H4 (cell line): Measurements from ENCODE around the gene IL22. TPM values are rescaled to one million over a fixed set of nuclear protein-coding genes. Genes with fewer than 3 reads are reported as not detected.
A peak's percentile ranks its signal among the peaks of the same experiment; 100 is the strongest.

Experiments used
- DNase-seq: peaks from one replicate; pipeline ENCODE4 v3.0.0-alpha.2; 2015; ENCODE audit warnings: low spot score
- total RNA-seq: library from RNA; depleted of rRNA; stranded (reverse); fragments of >200 nt; shearing (Covaris generic); gene quantifications from 2 replicates; pipeline ENCODE4 v1.2.3, GENCODE V29; 2014

Gene IL22
- total RNA-seq, 1 experiment from 2014 or later: not detected

DNA sequence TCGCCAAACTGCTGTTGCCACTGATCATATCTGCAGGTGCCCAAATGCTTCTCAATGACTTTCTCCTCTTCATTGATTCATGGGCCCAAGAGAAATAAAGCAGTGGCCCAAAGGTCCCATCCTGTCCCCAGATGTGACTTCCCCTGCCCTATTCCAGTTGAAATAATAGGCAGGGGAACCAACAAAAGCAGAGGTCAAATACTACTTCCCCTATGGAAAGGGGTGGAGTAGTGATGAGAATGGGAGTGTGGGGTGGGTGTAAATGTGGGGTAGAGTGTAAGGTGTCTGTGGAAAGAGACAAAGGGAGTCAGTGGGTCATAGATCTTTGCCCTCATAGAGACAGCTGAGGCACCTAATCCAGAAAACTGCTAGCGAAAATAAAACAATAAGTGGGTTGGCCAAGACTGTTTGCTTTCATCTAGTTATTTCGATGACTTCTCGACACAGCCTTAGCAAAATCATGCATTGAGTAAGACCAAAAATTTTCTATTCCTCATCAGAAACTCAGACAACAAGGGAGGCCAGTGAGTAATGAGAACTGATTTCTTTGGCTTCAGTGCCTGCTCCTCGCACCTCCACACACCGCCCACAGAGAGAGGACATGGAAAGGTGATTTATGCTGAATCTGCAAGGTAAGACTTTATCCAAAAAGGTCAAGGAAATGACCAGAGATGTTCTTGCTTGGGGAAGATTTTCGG is 10.9 kb upstream of the IL22 start:
- DNase-seq: no peak

DNA sequence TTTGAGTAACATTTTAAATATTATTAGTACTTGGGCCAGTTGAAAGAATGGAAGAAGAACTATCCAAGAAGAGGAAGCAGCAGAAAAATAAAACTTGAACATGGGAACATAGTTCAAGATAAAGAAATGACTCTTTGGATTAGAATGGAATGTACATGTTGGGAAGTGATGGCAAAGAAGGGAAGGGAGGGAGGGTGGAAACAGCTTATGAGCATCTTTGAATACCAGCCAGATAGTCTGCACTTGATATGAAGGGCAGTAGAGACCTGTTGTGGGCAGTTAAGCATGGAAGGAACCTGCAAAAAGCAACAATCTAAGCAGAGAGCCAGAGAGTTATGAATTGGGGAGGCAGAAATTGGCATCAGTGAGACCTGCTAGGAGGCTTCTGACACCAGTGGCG is 10.0 kb upstream of the IL22 start:
- no peak for DNase-seq

- DNase-seq: no peak
These were observed 8.5 kb upstream of the IL22 start for GRCh38 chr12:68261896-68262295.

DNA sequence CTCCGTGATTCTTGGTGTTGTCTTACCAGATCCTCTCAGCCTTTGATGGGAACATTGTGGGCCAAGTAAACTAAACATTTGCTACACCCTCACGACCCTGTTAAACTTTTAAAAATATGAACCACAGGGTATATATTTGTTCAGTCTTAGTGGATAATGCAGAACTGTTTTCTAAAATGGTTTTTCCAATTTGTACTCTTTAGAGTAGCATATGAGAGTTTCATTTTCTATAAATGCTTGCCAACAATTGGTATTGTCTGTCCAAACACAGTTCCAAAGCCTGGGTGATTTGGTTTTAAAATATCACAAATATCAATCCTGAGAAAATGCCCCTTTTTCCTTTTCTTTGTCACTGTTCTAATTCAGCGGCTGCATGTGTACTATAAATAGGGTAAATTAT is 6.7 kb upstream of the IL22 start:
- DNase-seq: no peak

- no peak for DNase-seq
These were observed 6.0 kb upstream of the IL22 start for GRCh38 chr12:68259318-68259940.

- DNase-seq: no peak
These were observed 1.3 kb downstream of the IL22 start for GRCh38 chr12:68252077-68252476.

DNA sequence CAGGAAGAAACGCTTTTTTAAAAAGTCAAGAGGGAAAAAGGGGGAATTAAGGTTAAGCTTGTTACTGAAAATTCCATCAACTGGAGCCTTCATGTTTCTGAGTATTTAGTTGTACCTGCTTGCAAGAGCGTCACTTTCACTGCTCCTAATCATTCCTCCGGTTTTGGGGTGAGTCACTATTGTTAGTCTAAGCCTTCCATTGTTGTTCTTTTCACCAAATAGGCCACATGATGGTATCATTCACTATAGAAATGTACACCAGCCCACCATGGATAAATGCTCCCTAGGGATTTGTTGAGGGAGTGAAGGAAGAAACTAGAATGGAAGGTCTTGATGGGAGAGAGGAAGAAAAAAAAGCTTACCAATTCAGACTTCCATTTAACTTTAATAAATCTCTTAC is 3.0 kb downstream of the IL22 start:
- DNase-seq: no peak

DNA sequence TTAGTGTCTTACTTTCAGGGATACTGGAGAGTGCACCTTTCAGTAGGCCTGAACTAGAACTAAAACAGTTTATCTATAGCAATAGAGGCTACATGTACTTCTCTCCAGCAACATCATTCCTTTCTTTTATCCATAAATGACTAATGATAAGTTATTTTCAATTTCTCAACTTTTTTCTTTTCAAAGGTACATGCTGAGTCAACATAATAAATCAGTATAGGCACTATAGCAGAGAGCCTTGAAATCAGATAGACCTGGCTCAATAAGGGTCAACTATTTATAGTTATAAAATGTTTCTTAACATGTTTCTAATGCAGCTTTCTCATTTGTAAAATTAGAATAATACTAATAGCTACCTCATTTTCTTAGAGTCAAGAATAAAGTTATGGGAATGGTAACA is 5.6 kb downstream of the IL22 start:
- DNase-seq: no peak

DNA sequence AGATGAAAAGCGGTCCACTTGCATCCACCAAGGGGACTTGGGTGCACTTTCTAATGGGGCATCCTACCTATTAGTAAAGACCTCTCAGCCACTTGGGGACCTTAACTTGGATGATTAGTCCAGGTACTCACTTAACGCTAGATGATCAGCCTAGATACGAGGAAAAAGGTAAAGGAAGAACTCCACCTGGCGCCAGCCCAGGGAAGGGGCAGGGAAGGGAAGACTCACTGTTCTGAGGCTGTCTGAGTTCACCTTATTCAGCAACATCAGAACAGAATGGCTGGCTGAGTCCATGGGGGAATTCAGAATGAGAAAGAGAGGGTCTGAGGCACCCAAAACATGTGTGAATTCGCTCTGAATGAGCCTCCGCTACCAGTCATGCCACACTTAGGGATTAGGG is 7.1 kb downstream of the IL22 start:
- no peak for DNase-seq

- no peak for DNase-seq
These were observed 8.0 kb downstream of the IL22 start for GRCh38 chr12:68245180-68246021.

DNA sequence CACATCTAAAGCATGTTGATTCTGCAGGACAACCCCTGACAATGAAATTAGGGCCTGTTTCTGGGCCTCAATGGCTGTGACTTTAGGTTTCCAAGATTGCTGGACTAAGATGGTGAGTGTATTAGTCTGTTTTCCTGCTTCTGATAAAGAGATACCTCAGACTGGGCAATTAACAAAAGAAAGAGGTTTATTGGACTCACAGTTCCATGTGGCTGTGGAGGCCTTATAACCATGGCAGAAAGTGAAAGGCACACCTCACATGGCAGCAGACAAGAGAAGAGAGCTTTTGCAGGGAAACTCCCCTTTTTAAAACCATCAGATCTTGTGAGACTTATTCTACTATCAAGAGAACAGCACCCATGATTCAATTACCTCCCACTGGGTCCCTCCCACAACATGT is 10.6 kb downstream of the IL22 start:
- no peak for DNase-seq

- DNase-seq: peak; percentile 20
These were observed 12.4 kb downstream of the IL22 start for GRCh38 chr12:68240975-68241374.

DNA sequence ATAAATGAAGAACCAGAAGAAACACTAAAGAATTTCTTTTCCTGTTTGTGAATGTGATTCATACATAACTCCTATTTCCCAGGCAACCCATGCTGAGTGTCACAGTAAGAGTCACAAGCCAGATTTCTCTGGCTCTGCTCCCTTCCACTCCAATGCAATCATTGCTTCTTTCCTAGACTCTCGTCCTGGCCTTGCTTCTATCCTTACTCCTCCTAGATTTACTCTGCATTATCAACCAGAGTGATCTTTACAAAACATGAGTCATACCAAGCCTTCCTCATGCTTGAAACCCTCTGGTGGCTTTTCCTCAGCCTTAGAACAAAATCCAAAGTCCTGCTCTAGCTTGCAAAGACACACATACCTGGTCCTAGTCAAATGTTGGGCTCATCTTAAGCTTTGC is 13.3 kb downstream of the IL22 start:
- peak; percentile 36 for DNase-seq

DNA sequence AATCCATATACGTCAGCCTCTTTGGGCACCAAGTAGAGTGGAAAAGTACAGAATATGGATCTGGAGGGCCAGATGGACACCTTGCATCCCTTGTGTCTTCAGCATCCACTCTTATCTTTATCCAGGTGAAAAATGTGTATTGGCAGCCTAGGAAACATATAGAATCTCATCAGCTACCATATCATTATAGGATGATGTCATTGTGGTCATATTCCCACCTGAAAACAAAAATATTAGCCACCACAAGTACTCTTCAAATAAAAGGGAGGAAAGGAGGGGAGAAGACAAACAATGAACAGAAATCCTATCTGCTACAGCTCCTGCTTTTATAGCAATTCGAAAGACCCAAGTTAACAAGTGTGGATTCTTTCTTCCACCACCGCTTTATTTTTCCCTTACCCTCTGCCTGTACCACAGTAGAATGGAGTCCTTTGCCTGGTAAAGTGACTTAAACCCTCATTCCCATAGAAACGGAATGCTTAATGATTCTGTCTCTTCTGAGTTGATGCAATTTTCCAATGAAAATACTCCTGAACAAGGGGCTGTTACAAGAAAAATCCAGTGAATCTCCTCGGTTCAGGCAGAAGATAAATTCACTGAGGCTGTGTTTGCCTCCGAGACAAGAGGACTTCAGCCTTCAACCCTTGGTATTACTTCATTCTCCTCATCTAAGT is 14.0 kb downstream of the IL22 start:
- no peak for DNase-seq

GRCh38 chr12:68237619-68238018 is 15.8 kb downstream of the IL22 start:
- no peak for DNase-seq

GRCh38 chr12:68237078-68237477 is 16.3 kb downstream of the IL22 start:
- no peak for DNase-seq

DNA sequence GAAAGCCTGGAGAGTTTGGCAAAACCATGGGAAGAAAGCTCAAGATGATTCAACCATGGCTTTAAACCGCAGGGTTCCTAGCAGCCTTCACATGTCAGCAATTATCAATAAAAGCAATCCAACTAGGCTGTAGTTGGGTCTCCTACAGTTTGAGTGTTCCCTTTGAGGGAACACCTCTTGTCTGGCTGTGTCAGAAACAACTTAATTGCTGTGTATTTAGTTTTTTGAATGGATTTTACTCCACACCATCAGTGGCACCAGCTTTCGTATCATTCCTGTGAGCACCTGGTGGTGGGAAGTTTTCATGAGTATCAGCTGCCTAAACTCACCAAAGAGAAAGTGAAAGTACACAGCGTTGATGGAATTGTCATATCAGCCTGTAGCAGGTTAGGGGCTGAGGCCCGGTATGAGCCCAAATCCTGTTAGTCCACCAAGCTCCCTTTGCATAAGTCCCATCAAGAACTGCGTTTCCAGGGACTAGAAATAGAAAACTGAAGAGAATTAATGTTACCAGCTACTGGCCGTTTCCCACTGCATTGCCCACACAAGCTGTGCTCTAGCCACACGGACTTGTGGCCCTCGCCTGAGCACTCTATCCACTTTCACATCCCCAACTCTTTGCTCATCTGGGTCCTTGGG is 16.9 kb downstream of the IL22 start:
- DNase-seq: peak; percentile 57

DNA sequence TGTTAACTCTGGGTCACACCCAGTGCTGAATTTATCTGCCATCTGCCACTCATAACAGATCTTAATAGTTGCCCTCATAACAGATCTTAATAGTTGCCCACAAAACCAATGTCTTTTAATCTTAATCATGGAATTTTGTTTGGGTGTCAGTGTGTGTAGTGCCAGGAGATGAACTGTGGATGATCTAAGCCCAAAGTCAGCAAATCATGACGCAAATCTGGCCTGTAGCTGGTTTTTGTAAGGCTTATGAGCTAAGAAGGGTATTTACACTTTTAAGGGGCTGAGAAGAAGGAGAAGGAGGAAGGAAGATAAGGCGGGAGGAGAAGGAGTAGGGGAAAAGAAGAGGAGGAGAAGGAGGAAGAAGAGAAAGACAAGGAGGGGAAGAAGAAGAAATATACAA is 17.8 kb downstream of the IL22 start:
- DNase-seq: no peak

DNA sequence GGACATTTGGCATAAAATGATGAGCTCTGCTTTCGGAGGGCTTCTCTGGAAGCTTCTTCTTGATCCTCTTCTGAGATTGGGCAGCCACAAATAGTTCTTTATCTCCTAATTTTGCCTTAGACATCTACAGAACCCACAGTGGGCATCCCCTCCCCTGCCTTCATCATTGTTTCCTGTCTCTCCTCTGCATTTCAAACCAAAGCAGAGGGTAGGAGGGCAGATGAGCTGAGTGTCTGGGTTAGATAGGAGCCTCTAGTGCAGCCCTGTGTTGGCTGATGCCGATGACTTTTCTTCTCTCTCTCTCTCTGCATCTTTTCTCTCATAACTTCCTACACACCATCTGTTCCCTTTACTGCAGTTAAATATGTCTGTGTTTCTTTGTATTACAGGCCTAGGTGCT is 19.3 kb downstream of the IL22 start:
- DNase-seq: no peak

- DNase-seq: no peak
These were observed 19.9 kb downstream of the IL22 start for GRCh38 chr12:68233498-68233897.

DNA sequence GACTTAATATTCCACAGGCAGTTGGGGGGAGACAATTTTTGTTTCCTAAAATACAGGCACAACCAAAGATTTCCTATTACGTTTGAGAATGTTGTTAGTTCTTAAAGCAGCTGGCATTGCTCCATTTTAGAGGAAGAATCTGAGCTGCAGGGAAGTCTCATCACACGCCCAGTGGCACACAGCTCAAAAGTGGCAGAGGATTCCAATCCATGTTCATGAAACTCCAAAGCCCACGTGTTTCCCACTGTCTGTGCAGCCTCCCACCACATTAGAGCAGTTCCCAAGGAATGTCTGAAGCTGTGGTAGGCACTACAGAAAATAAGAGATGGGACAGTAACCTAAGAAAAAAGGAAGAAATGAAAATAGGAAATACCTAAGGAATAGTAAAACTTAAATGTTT is 21.7 kb downstream of the IL22 start:
- DNase-seq: no peak

DNA sequence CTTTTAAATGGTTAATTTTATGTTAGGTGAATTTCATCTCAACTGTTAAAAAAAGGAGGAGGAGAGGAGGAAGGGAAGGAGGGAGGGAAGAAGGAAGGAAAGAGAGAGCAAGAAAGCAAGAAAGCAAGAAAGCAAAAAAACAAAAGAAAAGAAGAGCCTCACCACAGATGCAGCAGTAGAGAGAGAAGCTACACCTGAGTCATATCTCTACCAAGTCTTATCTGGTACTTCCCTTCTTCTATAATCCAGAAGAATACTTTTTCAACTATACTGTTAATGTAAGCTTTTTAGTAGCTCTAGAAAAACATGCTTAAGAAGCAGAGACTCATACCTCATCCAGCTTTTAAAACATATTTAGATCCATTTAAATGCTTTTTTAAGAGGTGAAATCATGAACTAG is 22.2 kb downstream of the IL22 start:
- no peak for DNase-seq
